ENCODE results near the gene ADK.

DNA sequence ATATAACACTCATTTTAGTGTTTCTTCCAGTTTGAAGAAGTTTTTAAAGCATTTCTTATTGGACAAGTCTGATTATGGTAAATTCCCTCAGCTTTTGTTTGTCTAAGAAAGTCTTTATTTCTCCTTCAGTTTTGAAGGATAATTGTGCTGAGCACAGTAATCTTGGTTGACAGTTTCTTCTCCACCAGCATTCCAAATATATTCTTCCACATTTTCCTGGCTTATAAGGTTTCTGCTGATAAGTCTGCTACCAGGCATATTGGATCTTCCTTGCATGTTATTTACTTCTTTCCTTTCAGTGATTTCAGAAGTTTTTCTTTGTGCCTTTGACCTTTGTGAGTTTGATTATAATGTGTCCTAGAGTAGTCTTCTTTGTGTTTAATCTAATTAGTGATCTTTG lies 210.7 kb downstream of the ADK start:
- TF ChIP-seq EZH2 (IDR thresholded peaks at IDR 0.05; ENCODE audit: insufficient read depth, low read length): no peak
- TF ChIP-seq, protein P1, sequence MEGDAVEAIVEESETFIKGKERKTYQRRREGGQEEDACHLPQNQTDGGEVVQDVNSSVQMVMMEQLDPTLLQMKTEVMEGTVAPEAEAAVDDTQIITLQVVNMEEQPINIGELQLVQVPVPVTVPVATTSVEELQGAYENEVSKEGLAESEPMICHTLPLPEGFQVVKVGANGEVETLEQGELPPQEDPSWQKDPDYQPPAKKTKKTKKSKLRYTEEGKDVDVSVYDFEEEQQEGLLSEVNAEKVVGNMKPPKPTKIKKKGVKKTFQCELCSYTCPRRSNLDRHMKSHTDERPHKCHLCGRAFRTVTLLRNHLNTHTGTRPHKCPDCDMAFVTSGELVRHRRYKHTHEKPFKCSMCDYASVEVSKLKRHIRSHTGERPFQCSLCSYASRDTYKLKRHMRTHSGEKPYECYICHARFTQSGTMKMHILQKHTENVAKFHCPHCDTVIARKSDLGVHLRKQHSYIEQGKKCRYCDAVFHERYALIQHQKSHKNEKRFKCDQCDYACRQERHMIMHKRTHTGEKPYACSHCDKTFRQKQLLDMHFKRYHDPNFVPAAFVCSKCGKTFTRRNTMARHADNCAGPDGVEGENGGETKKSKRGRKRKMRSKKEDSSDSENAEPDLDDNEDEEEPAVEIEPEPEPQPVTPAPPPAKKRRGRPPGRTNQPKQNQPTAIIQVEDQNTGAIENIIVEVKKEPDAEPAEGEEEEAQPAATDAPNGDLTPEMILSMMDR (IDR thresholded peaks at IDR 0.05; ENCODE audit: insufficient read depth, low read depth, low read length): no peak
